ENCODE data around the gene PRKG1.

Gene PRKG1

DNA sequence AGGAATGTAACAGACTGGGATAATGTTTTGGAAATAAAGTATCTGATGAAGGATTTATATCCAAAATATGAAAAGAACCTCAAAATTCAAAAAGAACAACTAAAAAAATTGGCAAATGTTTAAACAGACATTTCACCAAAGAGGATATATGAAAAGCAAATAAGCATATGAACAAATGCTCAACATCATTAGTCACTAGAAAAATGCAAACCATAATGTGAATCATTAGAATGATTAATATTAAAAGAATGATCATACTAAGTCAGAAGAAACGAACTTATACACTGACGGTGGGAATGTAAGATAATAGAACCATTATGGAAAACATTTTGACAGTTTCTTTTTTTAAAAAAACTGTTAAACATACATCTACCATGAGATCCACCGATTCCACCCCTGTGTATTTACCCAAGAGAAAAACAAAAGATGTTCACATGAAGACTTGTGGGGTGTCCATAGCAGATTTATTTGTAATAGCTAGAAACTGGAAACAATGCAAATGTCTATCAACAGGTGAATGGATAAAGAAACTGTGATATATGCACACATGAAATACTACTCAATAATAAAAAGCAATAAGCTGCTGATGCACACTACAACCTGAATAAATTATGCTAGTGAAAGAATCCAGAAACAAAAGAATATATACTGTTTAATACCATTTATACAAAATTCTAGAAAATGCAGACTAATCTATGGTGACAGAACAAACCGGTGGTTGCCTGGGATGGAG is 35.7 kb downstream of the PRKG1 start:
- DNase-seq (no peak), ATAC-seq (replicated peaks) (no peak)
- H3K4me3 Mint-ChIP-seq: no peak overlapping the region
- no peaks in the 10 kb centered on the region for H3K27me3 Mint-ChIP-seq
- H3K36me3 Mint-ChIP-seq (ENCODE audit: insufficient read depth): no peaks in the 10 kb centered on the region
- no peak overlapping the region for H3K27ac Mint-ChIP-seq
- H3K4me1 Mint-ChIP-seq (ENCODE audit: low read depth in 2 of 2): no peaks in the 10 kb centered on the region
- no peaks in the 10 kb centered on the region for H3K9me3 Mint-ChIP-seq

DNA sequence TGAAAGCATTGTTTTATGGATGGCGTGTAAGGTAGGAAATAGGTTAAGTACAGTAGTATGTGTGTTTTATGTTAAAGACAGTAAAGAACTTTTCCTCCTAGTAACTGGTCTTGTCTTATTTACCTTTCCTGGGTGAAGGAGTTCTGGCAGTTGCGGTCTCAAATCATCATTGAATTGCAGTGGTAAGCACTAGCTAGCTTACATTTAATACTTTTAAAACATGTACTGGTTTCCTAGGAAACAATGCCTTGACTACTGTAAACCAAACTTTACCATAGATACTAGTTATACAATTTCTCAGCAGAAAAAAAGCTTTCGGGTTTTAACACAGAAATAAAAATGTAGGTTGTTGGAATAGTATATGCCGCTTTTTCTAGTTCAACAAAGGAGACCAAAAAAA is 37.7 kb downstream of the PRKG1 start:
- no peak overlapping the region for H3K4me3 Mint-ChIP-seq
- peaks cover 0 to 7% of the 10 kb centered on the region in 2 donors for H3K9me3 Mint-ChIP-seq
- no peaks in the 10 kb centered on the region for H3K36me3 Mint-ChIP-seq (ENCODE audit: insufficient read depth)
- no peak for ATAC-seq (replicated peaks)
- H3K27ac Mint-ChIP-seq: no peak overlapping the region
- DNase-seq: no peak
- H3K4me1 Mint-ChIP-seq (ENCODE audit: low read depth in 2 of 2): no peaks in the 10 kb centered on the region
- H3K27me3 Mint-ChIP-seq: peaks cover 0 to 6% of the 10 kb centered on the region in 2 donors

DNA sequence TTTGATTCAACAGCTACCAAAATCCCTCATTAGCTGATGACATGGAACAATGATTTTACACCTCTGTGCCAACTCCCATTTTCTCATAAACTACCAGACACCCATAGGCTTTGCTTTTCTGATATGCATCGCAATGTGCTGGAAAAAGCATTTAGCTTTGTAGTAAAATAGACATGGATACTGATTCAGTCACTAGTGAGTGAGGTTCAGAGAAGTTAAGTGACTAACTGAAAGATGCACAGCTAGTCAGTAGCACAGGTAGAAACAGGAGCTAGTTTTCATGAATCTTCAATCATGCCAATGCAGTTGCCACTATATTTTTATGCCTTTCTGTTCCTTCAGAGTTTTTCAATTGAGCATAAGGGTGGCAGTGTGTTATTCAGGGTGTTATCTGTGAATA is 38.7 kb downstream of the PRKG1 start:
- no peaks in the 10 kb centered on the region for H3K36me3 Mint-ChIP-seq (ENCODE audit: insufficient read depth)
- DNase-seq (no peak), ATAC-seq (replicated peaks) (no peak)
- no peak overlapping the region for H3K4me3 Mint-ChIP-seq
- H3K9me3 Mint-ChIP-seq: peaks cover 0 to 7% of the 10 kb centered on the region in 2 donors
- peaks cover 0 to 6% of the 10 kb centered on the region in 2 donors for H3K27me3 Mint-ChIP-seq
- H3K27ac Mint-ChIP-seq: no peak overlapping the region
- no peaks in the 10 kb centered on the region for H3K4me1 Mint-ChIP-seq (ENCODE audit: low read depth in 2 of 2)

- ATAC-seq (replicated peaks): no peak
- no peaks in the 10 kb centered on the region for H3K4me1 Mint-ChIP-seq (ENCODE audit: low read depth in 2 of 2)
- peaks cover 0 to 7% of the 10 kb centered on the region in 2 donors for H3K9me3 Mint-ChIP-seq
- no peak overlapping the region for H3K27ac Mint-ChIP-seq
- H3K27me3 Mint-ChIP-seq: peaks cover 0 to 6% of the 10 kb centered on the region in 2 donors
- H3K4me3 Mint-ChIP-seq: no peak overlapping the region
- H3K36me3 Mint-ChIP-seq (ENCODE audit: insufficient read depth): no peaks in the 10 kb centered on the region
- no peak for DNase-seq
Measured at GRCh38 chr10:51117053-51117660, 42.9 kb downstream of the PRKG1 start.

- no peak for DNase-seq
- no peaks in the 10 kb centered on the region for H3K36me3 Mint-ChIP-seq (ENCODE audit: insufficient read depth)
Measured at GRCh38 chr10:51117794-51118193, 43.5 kb downstream of the PRKG1 start.

DNA sequence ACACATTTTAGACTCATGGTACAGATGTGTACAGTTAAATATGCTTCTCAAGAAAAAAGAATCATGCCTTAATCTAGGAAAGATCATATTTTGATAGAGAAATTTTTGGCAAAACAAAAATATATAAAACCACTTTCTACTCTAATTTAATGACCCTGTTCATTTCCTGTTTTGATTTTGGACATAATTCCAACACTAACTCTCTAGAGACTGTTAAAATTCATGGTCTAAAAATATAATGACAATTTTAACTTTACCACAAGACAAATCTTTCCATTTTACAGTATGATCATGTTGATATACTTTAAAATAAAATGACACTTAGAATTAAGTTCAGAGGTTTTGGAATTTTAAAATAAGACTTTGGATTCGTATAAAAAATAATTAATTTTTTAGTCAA is 45.2 kb downstream of the PRKG1 start:
- Mint-ChIP-seq H3K27ac (no peak overlapping the region), H3K4me3 (no peak overlapping the region), H3K27me3 (peaks cover 0 to 6% of the 10 kb centered on the region in 2 donors), H3K9me3 (peaks cover 0 to 7% of the 10 kb centered on the region in 2 donors), H3K36me3 (ENCODE audit: insufficient read depth) (no peaks in the 10 kb centered on the region), H3K4me1 (ENCODE audit: low read depth in 2 of 2) (no peaks in the 10 kb centered on the region)
- DNase-seq: no peak
- ATAC-seq (replicated peaks): no peak

More at GRCh38 chr10:51117794-51118193, 43.5 kb downstream of the PRKG1 start:
- H3K4me3 Mint-ChIP-seq: no peak overlapping the region
- no peak for ATAC-seq (replicated peaks)
- H3K27ac Mint-ChIP-seq: no peak overlapping the region
- peaks cover 0 to 6% of the 10 kb centered on the region in 2 donors for H3K27me3 Mint-ChIP-seq
- peaks cover 0 to 7% of the 10 kb centered on the region in 2 donors for H3K9me3 Mint-ChIP-seq
- no peaks in the 10 kb centered on the region for H3K4me1 Mint-ChIP-seq (ENCODE audit: low read depth in 2 of 2)

GRCh38 chr10:51121861-51122260 is 47.6 kb downstream of the PRKG1 start:
- Mint-ChIP-seq H3K4me3 (no peak overlapping the region), H3K4me1 (ENCODE audit: low read depth in 2 of 2) (no peaks in the 10 kb centered on the region), H3K27ac (no peak overlapping the region), H3K27me3 (no peaks in the 10 kb centered on the region), H3K9me3 (no peaks in the 10 kb centered on the region), H3K36me3 (ENCODE audit: insufficient read depth) (no peaks in the 10 kb centered on the region)
- ATAC-seq (replicated peaks) (no peak), DNase-seq (no peak)

- H3K36me3 Mint-ChIP-seq (ENCODE audit: insufficient read depth): no peaks in the 10 kb centered on the region
- no peak for DNase-seq
- no peak for ATAC-seq (replicated peaks)
- no peaks in the 10 kb centered on the region for H3K4me1 Mint-ChIP-seq (ENCODE audit: low read depth in 2 of 2)
- H3K9me3 Mint-ChIP-seq: no peaks in the 10 kb centered on the region
- no peak overlapping the region for H3K27ac Mint-ChIP-seq
- no peak overlapping the region for H3K4me3 Mint-ChIP-seq
- H3K27me3 Mint-ChIP-seq: no peaks in the 10 kb centered on the region
Measured at GRCh38 chr10:51124852-51125251, 50.6 kb downstream of the PRKG1 start.

DNA sequence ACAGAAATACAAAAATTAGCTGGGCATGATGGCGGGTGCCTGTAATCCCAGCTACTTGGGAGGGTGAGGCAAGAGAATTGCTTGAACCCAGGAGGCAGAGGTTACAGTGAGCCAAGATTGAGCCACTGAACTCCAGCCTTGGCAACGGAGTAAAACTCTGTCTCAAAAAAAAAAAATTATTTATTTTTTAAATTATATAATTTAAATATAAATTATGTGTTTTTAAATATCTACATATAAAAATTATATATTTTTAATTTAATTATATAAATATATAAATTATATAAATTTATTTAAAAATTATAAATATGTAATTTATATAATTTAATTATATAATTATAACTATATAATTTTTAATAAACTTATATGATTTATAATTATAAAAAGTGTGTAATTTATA is 51.2 kb downstream of the PRKG1 start:
- no peak for ATAC-seq (replicated peaks)
- Mint-ChIP-seq H3K27ac (no peak overlapping the region), H3K4me3 (no peak overlapping the region), H3K9me3 (no peaks in the 10 kb centered on the region), H3K4me1 (ENCODE audit: low read depth in 2 of 2) (no peaks in the 10 kb centered on the region), H3K36me3 (ENCODE audit: insufficient read depth) (no peaks in the 10 kb centered on the region), H3K27me3 (no peaks in the 10 kb centered on the region)
- no peak for DNase-seq

DNA sequence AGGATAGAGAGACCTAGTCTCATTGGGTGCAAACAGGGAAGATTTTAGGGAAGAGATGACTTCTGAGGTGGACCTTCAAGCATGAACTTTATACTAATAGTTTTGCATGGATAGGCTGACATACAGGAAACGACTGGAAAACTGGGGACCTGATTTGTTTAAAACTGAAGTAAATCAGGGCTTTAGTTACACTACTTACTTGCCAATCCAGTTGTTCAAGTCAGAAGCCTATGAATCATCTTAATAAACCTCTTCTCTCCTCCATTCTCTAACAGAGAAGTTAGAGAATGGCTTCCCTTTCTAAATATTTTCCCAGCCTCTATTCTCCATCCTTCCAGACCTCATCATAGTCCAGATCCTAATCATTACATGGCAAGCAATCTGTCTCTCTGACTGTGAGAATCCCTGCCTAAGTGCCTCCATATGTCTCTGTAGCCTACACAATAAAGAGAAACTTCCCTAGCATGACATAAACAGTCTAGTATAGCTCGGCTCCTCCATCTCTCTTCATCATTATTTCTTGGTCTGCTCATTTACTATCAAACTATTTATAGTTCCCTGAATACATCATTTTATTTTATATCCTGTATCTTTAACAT is 55.8 kb downstream of the PRKG1 start:
- H3K9me3 Mint-ChIP-seq: no peaks in the 10 kb centered on the region
- peaks cover 0 to 6% of the 10 kb centered on the region in 2 donors for H3K27me3 Mint-ChIP-seq
- no peak overlapping the region for H3K4me3 Mint-ChIP-seq
- no peaks in the 10 kb centered on the region for H3K4me1 Mint-ChIP-seq (ENCODE audit: low read depth in 2 of 2)
- H3K27ac Mint-ChIP-seq: no peak overlapping the region
- ATAC-seq (replicated peaks) (no peak), DNase-seq (no peak)
- no peaks in the 10 kb centered on the region for H3K36me3 Mint-ChIP-seq (ENCODE audit: insufficient read depth)

DNA sequence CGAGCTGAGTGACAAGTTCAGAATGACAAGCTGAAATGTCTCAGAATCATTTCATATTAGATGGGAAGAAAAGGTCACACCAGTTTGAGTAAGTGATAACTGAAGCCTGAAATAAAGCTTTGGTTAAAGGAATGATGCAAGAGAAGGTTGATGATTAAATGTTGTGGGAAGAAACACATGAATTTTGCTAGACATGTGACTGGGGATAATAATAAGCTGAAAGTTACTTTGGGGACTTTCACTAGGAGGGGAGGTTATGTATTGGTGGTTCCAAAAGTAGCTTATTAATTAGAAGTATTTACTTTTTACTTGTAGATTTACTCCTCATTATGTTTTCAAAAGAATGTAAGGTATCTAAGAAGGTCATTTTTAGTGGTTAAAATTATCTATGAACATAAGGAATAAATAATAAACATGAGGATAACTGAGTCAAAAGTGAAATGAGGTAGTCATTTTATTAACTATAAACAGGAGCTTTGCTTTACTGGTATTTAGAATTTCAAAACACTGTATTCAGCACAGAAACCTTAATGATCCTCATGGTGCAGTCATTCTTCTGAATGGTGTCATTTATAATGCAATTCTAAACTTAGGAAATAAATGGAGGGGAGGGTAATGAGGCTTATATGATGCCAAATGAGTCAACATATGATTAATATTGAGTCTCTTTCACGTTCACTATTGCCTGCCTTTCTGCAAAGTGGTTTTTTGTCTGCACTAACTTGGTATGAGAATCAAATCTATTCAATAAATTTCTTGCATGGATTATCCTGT is 63.7 kb downstream of the PRKG1 start:
- Mint-ChIP-seq H3K36me3 (ENCODE audit: insufficient read depth) (no peaks in the 10 kb centered on the region), H3K27me3 (peaks cover 0 to 15% of the 10 kb centered on the region in 2 donors), H3K27ac (no peak overlapping the region), H3K9me3 (no peaks in the 10 kb centered on the region), H3K4me3 (no peak overlapping the region), H3K4me1 (ENCODE audit: low read depth in 2 of 2) (no peaks in the 10 kb centered on the region)
- ATAC-seq (replicated peaks) (no peak), DNase-seq (no peak)

DNA sequence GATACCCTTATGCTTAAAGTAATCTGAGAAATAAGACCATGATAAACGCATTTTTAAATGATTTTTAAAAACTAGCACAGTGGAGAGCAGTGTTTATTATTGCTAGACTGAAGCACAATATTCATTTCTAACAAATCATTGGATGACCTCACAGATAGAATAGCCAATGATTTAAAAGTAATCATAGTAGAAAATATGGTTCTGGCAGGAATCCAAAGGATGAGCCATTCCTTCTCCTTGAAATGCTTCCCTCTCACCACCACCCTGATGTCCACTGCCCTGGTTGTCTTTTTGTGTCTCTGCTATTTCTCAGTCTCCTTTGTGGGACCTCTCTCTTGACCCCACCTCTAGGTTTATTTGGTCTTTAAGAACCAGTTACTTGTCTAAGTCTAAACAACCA is 64.9 kb downstream of the PRKG1 start:
- ATAC-seq (replicated peaks): no peak
- H3K27ac Mint-ChIP-seq: no peak overlapping the region
- no peaks in the 10 kb centered on the region for H3K9me3 Mint-ChIP-seq
- DNase-seq: no peak
- H3K27me3 Mint-ChIP-seq: peaks cover 0 to 15% of the 10 kb centered on the region in 2 donors
- H3K36me3 Mint-ChIP-seq (ENCODE audit: insufficient read depth): no peaks in the 10 kb centered on the region
- H3K4me3 Mint-ChIP-seq: no peak overlapping the region
- no peaks in the 10 kb centered on the region for H3K4me1 Mint-ChIP-seq (ENCODE audit: low read depth in 2 of 2)

- Mint-ChIP-seq H3K9me3 (no peaks in the 10 kb centered on the region), H3K27me3 (peaks cover 0 to 3% of the 10 kb centered on the region in 2 donors), H3K4me3 (no peak overlapping the region), H3K36me3 (ENCODE audit: insufficient read depth) (no peaks in the 10 kb centered on the region), H3K27ac (no peak overlapping the region), H3K4me1 (ENCODE audit: low read depth in 2 of 2) (no peaks in the 10 kb centered on the region)
- DNase-seq: no peak
- no peak for ATAC-seq (replicated peaks)
Measured at GRCh38 chr10:51141010-51141409, 66.7 kb downstream of the PRKG1 start.

Measured in effector memory CD8-positive, alpha-beta T cell (primary cell).